ENCODE data around the gene UBE3A. TPM values are rescaled to one million over a fixed set of nuclear protein-coding genes. Genes with fewer than 3 reads are reported as not detected.

The UBE3A gene
- total and polyA plus RNA-seq, 9 of the 15 experiments (the other 6 are each of a cell fraction or from before 2014, with no cell fraction given): 29.3 to 103 (median 60.2) TPM

DNA sequence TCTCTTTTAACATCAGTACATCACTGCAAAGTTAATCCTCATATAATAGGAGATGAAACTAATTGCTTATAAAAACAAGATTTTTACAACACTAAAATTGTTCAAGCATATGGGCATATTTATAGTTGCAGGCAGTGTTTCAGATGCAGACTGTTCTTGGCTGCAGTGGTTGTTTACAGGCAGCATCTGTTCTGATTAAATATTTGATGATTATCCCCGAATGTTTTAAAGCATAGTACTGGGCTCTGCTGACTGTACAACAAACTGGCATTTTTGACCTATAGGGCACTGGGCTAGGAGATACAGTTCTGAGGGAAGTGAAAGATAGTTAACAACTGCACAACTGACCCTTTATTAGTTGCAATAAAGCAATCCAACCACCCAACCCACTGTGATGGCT, 113.6 kb downstream of the UBE3A start:
- Histone ChIP-seq H3K4me1 (replicated peaks in 1 of 2; ENCODE audit: control insufficient read depth in 2 of 2, insufficient read depth in 2 of 2, low read length in 2 of 2) (no peaks in the 10 kb centered on the region), H3K9me1 (ENCODE audit: control insufficient read depth, insufficient read depth, low read length) (no peaks in the 10 kb centered on the region), H3K9me3 (replicated peaks; ENCODE audit: control insufficient read depth, insufficient read depth, low read depth, low read length) (no peaks in the 10 kb centered on the region), H4K20me1 (replicated peaks; ENCODE audit: control insufficient read depth, insufficient read depth, low read length) (no peaks in the 10 kb centered on the region), H3K27me3 (ENCODE audit: control insufficient read depth in 2 of 2, insufficient read depth in 2 of 2, low read length in 2 of 2) (no peaks in the 10 kb centered on the region), H3K36me3 (ENCODE audit: control insufficient read depth, insufficient read depth, low read length) (no peaks in the 10 kb centered on the region), H3K27ac (ENCODE audit: extremely low read depth, low read depth, low read length) (no peak overlapping the region), H2AFZ (ENCODE audit: low read depth, low read length) (no peak overlapping the region), H3K4me3 (no peak overlapping the region), H3K9ac (ENCODE audit: insufficient read depth in 1 of 2, low read depth in 2 of 2, low read length in 2 of 2) (no peak overlapping the region), H3K79me2 (ENCODE audit: control insufficient read depth, insufficient read depth, low read length) (no peaks in the 10 kb centered on the region), H3K4me2 (ENCODE audit: insufficient read depth, low read length) (no peak overlapping the region)
- FAIRE-seq: no peak
- whole genome bisulfite sequencing (ENCODE audit: insufficient coverage, low coverage, missing lambda C conversion rate): 100% methylated on average over 1 of the region's 1 CpG
- DNase-seq (ENCODE audit: extremely low read depth in 1 of 4, low spot score in 3 of 4): no peak
- in situ Hi-C loops (cut with MboI) (no loop called here), intact Hi-C loops (cut with micrococcal nuclease) (no loop called here)
- ChIA-PET CTCF (ENCODE audit: low intra/inter-chr PET ratio) (no interaction called here), POLR2A (no interaction called here)
- no peak for ATAC-seq
- no TSS peak for BruUV-seq (replicated peaks)
- TF ChIP-seq, protein P1, sequence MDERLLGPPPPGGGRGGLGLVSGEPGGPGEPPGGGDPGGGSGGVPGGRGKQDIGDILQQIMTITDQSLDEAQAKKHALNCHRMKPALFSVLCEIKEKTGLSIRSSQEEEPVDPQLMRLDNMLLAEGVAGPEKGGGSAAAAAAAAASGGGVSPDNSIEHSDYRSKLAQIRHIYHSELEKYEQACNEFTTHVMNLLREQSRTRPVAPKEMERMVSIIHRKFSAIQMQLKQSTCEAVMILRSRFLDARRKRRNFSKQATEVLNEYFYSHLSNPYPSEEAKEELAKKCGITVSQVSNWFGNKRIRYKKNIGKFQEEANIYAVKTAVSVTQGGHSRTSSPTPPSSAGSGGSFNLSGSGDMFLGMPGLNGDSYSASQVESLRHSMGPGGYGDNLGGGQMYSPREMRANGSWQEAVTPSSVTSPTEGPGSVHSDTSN (CRISPR knock-in tag; IDR thresholded peaks at IDR 0.05; ENCODE audit: low read depth): no peak
- TF ChIP-seq, protein P1 (tag; conservative IDR thresholded peaks at IDR 0.05; ENCODE audit: low read depth): no peak
- TF ChIP-seq ARNT (IDR thresholded peaks at IDR 0.05) (no peak), POLR2B (IDR thresholded peaks at IDR 0.05; ENCODE audit: low read depth, partially characterized antibody) (no peak), XRCC4 (IDR thresholded peaks at IDR 0.05; ENCODE audit: extremely low read depth, insufficient read depth, insufficient read length) (no peak), ZNF140 (CRISPR knock-in tag; IDR thresholded peaks at IDR 0.05) (no peak), NFATC3 (IDR thresholded peaks at IDR 0.05) (no peak), ZNF316 (IDR thresholded peaks at IDR 0.05) (no peak), SMARCC2 (IDR thresholded peaks at IDR 0.05; ENCODE audit: low read depth) (no peak), EGR1 (conservative IDR thresholded peaks at IDR 0.05) (no peak), IRF2 (CRISPR knock-in tag; IDR thresholded peaks at IDR 0.05) (no peak), NEUROD1 (IDR thresholded peaks at IDR 0.05; ENCODE audit: borderline replicate concordance, low read depth, low read length, partially characterized antibody) (no peak)
- TF ChIP-seq, protein P2, sequence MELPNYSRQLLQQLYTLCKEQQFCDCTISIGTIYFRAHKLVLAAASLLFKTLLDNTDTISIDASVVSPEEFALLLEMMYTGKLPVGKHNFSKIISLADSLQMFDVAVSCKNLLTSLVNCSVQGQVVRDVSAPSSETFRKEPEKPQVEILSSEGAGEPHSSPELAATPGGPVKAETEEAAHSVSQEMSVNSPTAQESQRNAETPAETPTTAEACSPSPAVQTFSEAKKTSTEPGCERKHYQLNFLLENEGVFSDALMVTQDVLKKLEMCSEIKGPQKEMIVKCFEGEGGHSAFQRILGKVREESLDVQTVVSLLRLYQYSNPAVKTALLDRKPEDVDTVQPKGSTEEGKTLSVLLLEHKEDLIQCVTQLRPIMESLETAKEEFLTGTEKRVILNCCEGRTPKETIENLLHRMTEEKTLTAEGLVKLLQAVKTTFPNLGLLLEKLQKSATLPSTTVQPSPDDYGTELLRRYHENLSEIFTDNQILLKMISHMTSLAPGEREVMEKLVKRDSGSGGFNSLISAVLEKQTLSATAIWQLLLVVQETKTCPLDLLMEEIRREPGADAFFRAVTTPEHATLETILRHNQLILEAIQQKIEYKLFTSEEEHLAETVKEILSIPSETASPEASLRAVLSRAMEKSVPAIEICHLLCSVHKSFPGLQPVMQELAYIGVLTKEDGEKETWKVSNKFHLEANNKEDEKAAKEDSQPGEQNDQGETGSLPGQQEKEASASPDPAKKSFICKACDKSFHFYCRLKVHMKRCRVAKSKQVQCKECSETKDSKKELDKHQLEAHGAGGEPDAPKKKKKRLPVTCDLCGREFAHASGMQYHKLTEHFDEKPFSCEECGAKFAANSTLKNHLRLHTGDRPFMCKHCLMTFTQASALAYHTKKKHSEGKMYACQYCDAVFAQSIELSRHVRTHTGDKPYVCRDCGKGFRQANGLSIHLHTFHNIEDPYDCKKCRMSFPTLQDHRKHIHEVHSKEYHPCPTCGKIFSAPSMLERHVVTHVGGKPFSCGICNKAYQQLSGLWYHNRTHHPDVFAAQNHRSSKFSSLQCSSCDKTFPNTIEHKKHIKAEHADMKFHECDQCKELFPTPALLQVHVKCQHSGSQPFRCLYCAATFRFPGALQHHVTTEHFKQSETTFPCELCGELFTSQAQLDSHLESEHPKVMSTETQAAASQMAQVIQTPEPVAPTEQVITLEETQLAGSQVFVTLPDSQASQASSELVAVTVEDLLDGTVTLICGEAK (IDR thresholded peaks at IDR 0.05): no peak
- TF ChIP-seq, protein P2 (CRISPR knock-in tag; IDR thresholded peaks at IDR 0.05): no peak
